Spleen (tissue), 11 donors: Measurements from ENCODE around the gene DNAJC4. TPM values are rescaled to one million over a fixed set of nuclear protein-coding genes. Genes with fewer than 3 reads are reported as not detected.

Experiments used
- DNase-seq: peaks from one replicate; pipeline ENCODE4 v3.0.0-alpha.2; 2020
- H3K27ac ChIP-seq, 8 donors: fragments of 200-600 bp; sonication (generic) in 7 of 8; 1 replicate in 4 of 8; 2 replicates in 4 of 8; pipeline versions ENCODE4 v1.5.0 to v1.8.0; 2016 to 2021; ENCODE audit warnings: inconsistent platforms in 4 of 8, mild to moderate bottlenecking in 4 of 8, moderate library complexity in 1 of 8
- H3K27me3 ChIP-seq, 7 donors: fragments of 200-600 bp; sonication (generic) in 6 of 7; replicated peaks in 1 of 7; 1 replicate in 4 of 7; 2 replicates in 3 of 7; pipeline versions ENCODE4 v1.5.0 to v1.8.0; 2016 to 2021; ENCODE audit warnings: inconsistent platforms in 3 of 7, mild to moderate bottlenecking in 1 of 7
- H3K36me3 ChIP-seq, 6 donors: fragments of 200-600 bp; sonication (generic) in 5 of 6; 1 replicate in 4 of 6; 2 replicates in 2 of 6; pipeline versions ENCODE4 v1.5.0 to v1.8.0; 2016 to 2021; ENCODE audit warnings: inconsistent platforms in 2 of 6
- H3K4me1 ChIP-seq, 6 donors: fragments of 200-600 bp; sonication (generic) in 5 of 6; 1 replicate in 3 of 6; 2 replicates in 3 of 6; pipeline versions ENCODE4 v1.5.0 to v1.8.0; 2016 to 2021; ENCODE audit warnings: inconsistent platforms in 3 of 6
- H3K4me3 ChIP-seq, 8 donors: fragments of 200-600 bp; sonication (generic) in 7 of 8; 1 replicate in 4 of 8; 2 replicates in 4 of 8; pipeline versions ENCODE4 v1.5.0 to v1.8.0; 2016 to 2021; ENCODE audit warnings: inconsistent platforms in 4 of 8, mild to moderate bottlenecking in 4 of 8, moderate library complexity in 2 of 8
- H3K9me3 ChIP-seq, 8 donors: fragments of 200-600 bp; sonication (generic) in 7 of 8; 1 replicate in 4 of 8; 2 replicates in 4 of 8; pipeline versions ENCODE4 v1.5.0 to v1.8.0; 2016 to 2021; ENCODE audit warnings: inconsistent platforms in 4 of 8
- CTCF ChIP-seq, 11 experiments: fragments of 200-600 bp in 7 of 11; fragments of 450-650 bp in 4 of 11; sonication (generic) in 4 of 11; IDR thresholded peaks in 8 of 11; conservative IDR thresholded peaks in 3 of 11; 1 replicate in 7 of 11; 2 replicates in 4 of 11; pipeline versions ENCODE4 v1.4.0 to v1.8.0; 2016 to 2021; ENCODE audit warnings: antibody characterized with exemption in 11 of 11, inconsistent platforms in 4 of 11, mild to moderate bottlenecking in 1 of 11
- POLR2A ChIP-seq, 3 donors: fragments of 450-650 bp; IDR thresholded peaks; one replicate each; pipeline ENCODE4 v1.5.1; 2017; ENCODE audit warnings: antibody characterized with exemption in 3 of 3, mild to moderate bottlenecking in 1 of 3
- POLR2AphosphoS5 ChIP-seq, 3 donors: sonication (generic); formaldehyde crosslinking; IDR thresholded peaks; one replicate each; pipeline ENCODE4 v1.5.1; 2017; ENCODE audit warnings: antibody characterized with exemption in 3 of 3
- WGBS, 5 donors: extraction: QIAGEN DNeasy Blood & Tissue Kit in 3 of 5; methylation state at CpG; one replicate each; pipeline versions ENCODE4 v1.1.5 to v1.1.7; 2013 to 2018; 5-methylcytosine and 5-hydroxymethylcytosine counted together
- intact Hi-C: fragments of 100-400 bp; cut with DNase I; formaldehyde crosslinking; loops from one replicate; pipeline ENCODE4 v1.15.0; 2023; ENCODE audit warnings: low total_unique reads
- polyA plus RNA-seq, 3 donors: library from polyadenylated mRNA; stranded (reverse); fragments of 200-250 nt; gene quantifications; one replicate each; pipeline ENCODE4 v1.2.1, GENCODE V29; 2013
- total RNA-seq, 7 donors: library from RNA; depleted of rRNA in 3 of 7; stranded (reverse); fragments of >200 nt in 3 of 7; fragmentation: NEBNext Ultra II Directional in 4 of 7; extraction: Animal tissue kit (Norgen Biotek cat#: 25700) in 4 of 7; gene quantifications; one replicate each; pipeline versions ENCODE4 v1.1.0 to v1.2.1, GENCODE V29; 2016 to 2021
- donor health status: healthy with polysubstance abuse.
- donor health status: DM: no; HTN: no; CAD: no; lungs with moderate emphysema.
- donor health status: DM: no; HTN: no; CAD: no.
- donor health status: Bipolar disorder and iron deficiency.
- donor health status: healthy.
- donor health status: DM: no; HTN: no; CAD: no.
- donor health status: DM: yes; HTN: yes; CAD: no.

DNAJC4 gene
- total and polyA plus RNA-seq, 10 donors, result 28.0 to 113 (median 54.2) TPM

GRCh38 chr11:64276653-64277431, 46.5 kb downstream of the DNAJC4 start:
- intact Hi-C loops, result no loop called here
- H3K27ac ChIP-seq, result no peak overlapping the region
- H3K9me3 ChIP-seq, result no peaks in the 10 kb centered on the region
- H3K27me3 ChIP-seq, result no peaks in the 10 kb centered on the region
- WGBS, 5 donors, result 82 to 91% (median 86%) methylated on average over 17 of the region's 17 CpGs
- no peak overlapping the region for H3K4me3 ChIP-seq
- DNase-seq, result no peak
- peaks cover 3 to 21% (median 11%) of the 10 kb centered on the region in 6 donors for H3K4me1 ChIP-seq
- TF ChIP-seq POLR2AphosphoS5 (IDR thresholded peaks at IDR 0.05), result no peak
- TF ChIP-seq CTCF (IDR thresholded peaks at IDR 0.05 in 8 of 11, conservative IDR thresholded peaks at IDR 0.05 in 3 of 11), result no peak
- TF ChIP-seq POLR2A (IDR thresholded peaks at IDR 0.05), result no peak
- H3K36me3 ChIP-seq, result peaks cover 0 to 57% (median 20%) of the 10 kb centered on the region in 6 donors

- no peaks in the 10 kb centered on the region for H3K27me3 ChIP-seq
- 90 to 95% (median 94%) methylated on average over 8 of the region's 8 CpGs for WGBS, 5 donors
- DNase-seq, result no peak
Measured at GRCh38 chr11:64278576-64279190, 48.3 kb downstream of the DNAJC4 start.

GRCh38 chr11:64281957-64282770, 51.8 kb downstream of the DNAJC4 start:
- no peak for DNase-seq
- TF ChIP-seq CTCF (IDR thresholded peaks at IDR 0.05 in 8 of 11, conservative IDR thresholded peaks at IDR 0.05 in 3 of 11), result no peak
- TF ChIP-seq POLR2AphosphoS5 (IDR thresholded peaks at IDR 0.05), result no peak
- no peak for TF ChIP-seq POLR2A (IDR thresholded peaks at IDR 0.05)
- Histone ChIP-seq H3K9me3 (no peaks in the 10 kb centered on the region), H3K27ac (no peak overlapping the region), H3K27me3 (no peaks in the 10 kb centered on the region), H3K36me3 (peaks cover 0 to 51% (median 13%) of the 10 kb centered on the region in 6 donors), H3K4me1 (peaks cover 15 to 48% (median 31%) of the 10 kb centered on the region in 6 donors), H3K4me3 (no peak overlapping the region)
- intact Hi-C loops, result no loop called here
- WGBS, 5 donors, result 92 to 98% (median 96%) methylated on average over 22 of the region's 22 CpGs

More at GRCh38 chr11:64278576-64279190, 48.3 kb downstream of the DNAJC4 start:
- H3K36me3 ChIP-seq, result peaks cover 0 to 72% (median 20%) of the 10 kb centered on the region in 6 donors
- peaks cover 3 to 30% (median 12%) of the 10 kb centered on the region in 6 donors for H3K4me1 ChIP-seq
- no peak overlapping the region for H3K4me3 ChIP-seq
- H3K27ac ChIP-seq, result no peak overlapping the region
- TF ChIP-seq POLR2A (IDR thresholded peaks at IDR 0.05) (no peak), POLR2AphosphoS5 (IDR thresholded peaks at IDR 0.05) (no peak), CTCF (IDR thresholded peaks at IDR 0.05 in 8 of 11, conservative IDR thresholded peaks at IDR 0.05 in 3 of 11) (no peak)
- intact Hi-C loops, result no loop called here
- no peaks in the 10 kb centered on the region for H3K9me3 ChIP-seq
